ENCODE data around the gene MYOG. TPM values are rescaled to one million over a fixed set of nuclear protein-coding genes. Genes with fewer than 3 reads are reported as not detected.

MYOG gene
- total RNA-seq, 2 donors from 2014 or later: not detected

DNA sequence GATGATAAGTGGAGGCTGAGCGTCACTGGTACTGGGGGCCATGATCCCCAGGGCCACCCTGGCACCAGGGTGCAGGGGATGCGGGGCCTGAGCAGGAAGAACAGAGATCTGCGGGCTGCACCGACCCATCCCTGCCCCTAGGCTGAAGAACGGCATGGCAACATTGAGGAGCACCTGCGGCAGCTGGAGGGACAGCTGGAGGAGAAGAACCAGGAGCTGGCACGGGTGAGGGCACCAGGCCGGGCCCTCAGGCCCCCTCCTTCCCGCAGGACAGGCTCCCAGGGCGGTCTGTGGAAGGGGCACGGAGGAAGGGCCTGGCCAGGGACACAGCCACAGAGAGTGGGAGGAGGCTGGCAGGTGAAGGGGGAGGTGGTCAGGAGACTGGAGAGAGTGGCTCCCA, 37.7 kb downstream of the MYOG start:
- H3K9me3 ChIP-seq: no peaks in the 10 kb centered on the region
- H3K4me3 ChIP-seq: no peak overlapping the region
- no peak overlapping the region for H3K27ac ChIP-seq
- TF ChIP-seq, protein P1, sequence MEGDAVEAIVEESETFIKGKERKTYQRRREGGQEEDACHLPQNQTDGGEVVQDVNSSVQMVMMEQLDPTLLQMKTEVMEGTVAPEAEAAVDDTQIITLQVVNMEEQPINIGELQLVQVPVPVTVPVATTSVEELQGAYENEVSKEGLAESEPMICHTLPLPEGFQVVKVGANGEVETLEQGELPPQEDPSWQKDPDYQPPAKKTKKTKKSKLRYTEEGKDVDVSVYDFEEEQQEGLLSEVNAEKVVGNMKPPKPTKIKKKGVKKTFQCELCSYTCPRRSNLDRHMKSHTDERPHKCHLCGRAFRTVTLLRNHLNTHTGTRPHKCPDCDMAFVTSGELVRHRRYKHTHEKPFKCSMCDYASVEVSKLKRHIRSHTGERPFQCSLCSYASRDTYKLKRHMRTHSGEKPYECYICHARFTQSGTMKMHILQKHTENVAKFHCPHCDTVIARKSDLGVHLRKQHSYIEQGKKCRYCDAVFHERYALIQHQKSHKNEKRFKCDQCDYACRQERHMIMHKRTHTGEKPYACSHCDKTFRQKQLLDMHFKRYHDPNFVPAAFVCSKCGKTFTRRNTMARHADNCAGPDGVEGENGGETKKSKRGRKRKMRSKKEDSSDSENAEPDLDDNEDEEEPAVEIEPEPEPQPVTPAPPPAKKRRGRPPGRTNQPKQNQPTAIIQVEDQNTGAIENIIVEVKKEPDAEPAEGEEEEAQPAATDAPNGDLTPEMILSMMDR (IDR thresholded peaks at IDR 0.05): no peak
- no peaks in the 10 kb centered on the region for H3K4me1 ChIP-seq
- H3K9ac ChIP-seq (ENCODE audit: low read depth in 2 of 2, low read length in 2 of 2): no peak overlapping the region
- no peaks in the 10 kb centered on the region for H3K36me3 ChIP-seq
- no peaks in the 10 kb centered on the region for H3K27me3 ChIP-seq
- no peak for DNase-seq
- intact Hi-C loops (cut with DNase I): no loop called here

DNA sequence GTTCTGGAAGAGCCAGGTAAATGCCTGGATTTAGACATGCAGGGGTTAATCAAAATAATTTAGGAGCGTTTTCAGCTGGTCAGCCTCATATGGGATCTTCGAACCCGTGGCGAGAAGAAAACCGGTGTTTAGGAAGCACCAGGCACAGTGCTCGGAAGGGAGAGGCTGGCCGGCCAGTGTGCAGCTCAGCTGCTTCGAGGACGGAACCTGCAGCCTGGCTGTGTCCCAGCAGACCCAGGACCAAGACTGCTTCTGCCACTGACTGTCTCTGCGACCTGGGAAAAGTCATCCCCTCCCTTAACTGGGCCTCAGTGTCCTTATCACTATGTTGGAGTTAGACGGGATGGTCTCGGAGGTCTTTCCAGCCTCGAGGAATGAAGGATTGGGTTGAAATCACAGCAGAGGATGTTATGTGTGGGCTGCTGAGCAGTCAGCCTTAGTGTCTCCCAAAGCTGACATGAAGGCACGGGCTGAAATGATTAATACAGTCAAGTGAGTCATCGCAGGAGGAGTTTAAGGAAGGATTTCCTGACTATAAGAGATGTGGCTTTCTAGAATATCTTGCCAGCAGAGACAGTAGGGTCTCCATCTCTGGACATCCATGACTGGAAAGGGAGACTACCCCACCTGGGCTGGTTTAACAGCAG, 38.7 kb downstream of the MYOG start:
- H3K36me3 ChIP-seq: no peaks in the 10 kb centered on the region
- H3K9ac ChIP-seq (ENCODE audit: low read depth in 2 of 2, low read length in 2 of 2): no peak overlapping the region
- no peaks in the 10 kb centered on the region for H3K9me3 ChIP-seq
- no peak for DNase-seq
- H3K4me1 ChIP-seq: no peaks in the 10 kb centered on the region
- H3K27ac ChIP-seq: no peak overlapping the region
- TF ChIP-seq, protein P1 (IDR thresholded peaks at IDR 0.05): no peak
- intact Hi-C loops (cut with DNase I): no loop called here
- no peaks in the 10 kb centered on the region for H3K27me3 ChIP-seq
- no peak overlapping the region for H3K4me3 ChIP-seq

DNA sequence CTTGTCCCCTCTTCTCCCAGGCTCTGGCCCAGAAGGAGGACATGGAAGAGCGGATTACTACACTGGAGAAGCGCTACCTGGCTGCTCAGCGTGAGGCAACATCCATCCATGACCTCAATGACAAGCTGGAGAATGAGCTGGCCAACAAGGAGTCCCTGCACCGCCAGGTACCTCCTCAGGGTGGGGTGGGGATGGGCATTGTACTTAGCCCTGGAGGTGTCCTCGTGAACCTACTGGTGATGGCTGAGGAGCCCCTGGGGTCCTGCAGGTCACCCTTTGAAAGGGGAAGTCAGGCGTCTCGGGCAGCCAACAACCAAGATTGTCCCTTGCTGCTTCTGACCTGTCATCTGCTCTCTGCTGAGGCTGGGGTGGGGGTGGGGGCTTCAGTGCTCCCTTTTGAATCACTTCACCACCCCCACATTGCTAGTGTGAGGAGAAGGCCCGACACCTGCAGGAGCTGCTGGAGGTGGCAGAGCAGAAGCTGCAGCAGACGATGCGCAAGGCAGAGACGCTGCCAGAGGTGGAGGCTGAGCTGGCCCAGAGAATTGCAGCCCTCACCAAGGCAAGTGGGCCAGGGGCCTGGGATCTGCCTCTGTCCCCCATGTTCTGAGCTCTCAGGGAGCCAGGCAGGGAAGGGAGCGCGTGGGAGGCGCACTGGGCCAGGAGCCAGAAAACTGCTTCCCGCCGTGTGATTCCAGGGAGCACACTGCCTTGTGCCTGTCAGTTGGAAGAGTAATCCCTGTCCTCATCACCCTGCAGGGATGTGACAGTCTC, 39.8 kb downstream of the MYOG start:
- H3K27ac ChIP-seq: no peak overlapping the region
- no peaks in the 10 kb centered on the region for H3K27me3 ChIP-seq
- no peak for DNase-seq
- no peaks in the 10 kb centered on the region for H3K9me3 ChIP-seq
- TF ChIP-seq, protein P1 (IDR thresholded peaks at IDR 0.05): no peak
- intact Hi-C loops (cut with DNase I): no loop called here
- H3K9ac ChIP-seq (ENCODE audit: low read depth in 2 of 2, low read length in 2 of 2): no peak overlapping the region
- H3K4me3 ChIP-seq: no peak overlapping the region
- no peaks in the 10 kb centered on the region for H3K4me1 ChIP-seq
- H3K36me3 ChIP-seq: no peaks in the 10 kb centered on the region

DNA sequence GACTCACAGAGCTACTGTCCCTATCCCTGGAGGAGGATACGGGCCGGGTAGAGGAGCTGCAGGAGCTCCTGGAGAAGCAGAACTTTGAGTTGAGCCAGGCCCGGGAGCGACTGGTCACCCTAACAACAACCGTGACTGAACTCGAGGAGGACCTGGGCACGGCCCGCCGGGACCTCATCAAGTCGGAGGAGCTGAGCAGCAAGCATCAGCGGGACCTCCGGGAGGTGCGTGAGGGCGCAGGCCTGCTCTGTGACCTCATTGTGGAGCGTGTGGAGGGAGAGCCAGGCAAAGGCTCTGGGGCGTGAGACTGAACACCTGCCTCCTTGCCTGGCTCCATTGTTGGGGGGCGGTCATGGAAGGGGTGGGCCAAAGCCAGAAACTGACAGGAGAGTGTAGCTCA, 40.5 kb downstream of the MYOG start:
- TF ChIP-seq, protein P1 (IDR thresholded peaks at IDR 0.05): no peak
- no peak for DNase-seq

DNA sequence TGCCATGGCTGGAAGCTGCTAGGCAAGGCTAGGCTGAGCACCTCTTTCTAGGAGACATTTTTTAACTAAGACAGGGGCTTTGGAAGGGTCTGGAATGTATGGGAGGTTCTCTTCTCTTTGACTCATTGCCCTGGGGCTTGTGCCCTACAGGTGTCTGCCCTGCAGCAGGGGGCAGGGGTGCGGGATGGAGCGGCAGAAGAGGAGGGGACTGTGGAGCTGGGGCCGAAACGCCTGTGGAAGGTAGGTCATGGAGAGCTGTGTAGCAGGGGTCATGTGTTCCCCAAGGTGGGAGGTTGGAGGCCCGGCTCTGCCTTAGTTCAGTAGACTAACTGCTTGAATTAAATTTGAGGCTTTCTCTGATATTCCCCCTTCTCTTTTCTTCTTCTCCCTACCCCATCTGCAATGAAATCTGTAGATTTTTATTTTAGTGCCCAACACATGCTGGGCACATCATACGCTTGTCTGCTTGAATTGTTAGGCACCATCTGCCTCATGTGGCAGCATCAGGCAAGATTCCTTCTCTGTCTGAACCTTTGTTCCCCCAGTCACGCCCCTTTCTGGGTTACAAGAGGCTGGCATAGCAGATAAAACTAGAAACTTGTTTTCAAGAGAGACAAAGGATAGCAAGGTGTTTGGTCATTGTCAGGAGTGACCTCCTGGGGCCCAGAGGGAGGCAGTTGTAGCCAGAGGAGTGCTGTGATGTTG, 41.1 kb downstream of the MYOG start:
- TF ChIP-seq, protein P1 (IDR thresholded peaks at IDR 0.05): no peak
- no peak overlapping the region for H3K27ac ChIP-seq
- intact Hi-C loops (cut with DNase I): no loop called here
- no peaks in the 10 kb centered on the region for H3K27me3 ChIP-seq
- no peak for DNase-seq
- H3K36me3 ChIP-seq: no peaks in the 10 kb centered on the region
- H3K4me3 ChIP-seq: no peak overlapping the region
- H3K9me3 ChIP-seq: no peaks in the 10 kb centered on the region
- no peak overlapping the region for H3K9ac ChIP-seq (ENCODE audit: low read depth in 2 of 2, low read length in 2 of 2)
- H3K4me1 ChIP-seq: no peaks in the 10 kb centered on the region

More for the DNA sequence above, 40.5 kb downstream of the MYOG start:
- H3K4me3 ChIP-seq: no peak overlapping the region
- no peak overlapping the region for H3K27ac ChIP-seq
- no peaks in the 10 kb centered on the region for H3K27me3 ChIP-seq
- H3K36me3 ChIP-seq: no peaks in the 10 kb centered on the region
- no peaks in the 10 kb centered on the region for H3K9me3 ChIP-seq
- intact Hi-C loops (cut with DNase I): no loop called here
- H3K4me1 ChIP-seq: no peaks in the 10 kb centered on the region
- no peak overlapping the region for H3K9ac ChIP-seq (ENCODE audit: low read depth in 2 of 2, low read length in 2 of 2)
